Measurements from ENCODE around the gene ATXN7L3. TPM values are rescaled to one million over a fixed set of nuclear protein-coding genes. Genes with fewer than 3 reads are reported as not detected.

ATXN7L3 gene
- total and polyA plus RNA-seq, 2 donors (not counting 3 experiments of a cell fraction or from before 2014, with no cell fraction given) = 61.3 to 82.5 TPM

- Histone ChIP-seq H3K4me2 (ENCODE audit: insufficient read depth, low read length) (no peak overlapping the region), H3K27ac (ENCODE audit: insufficient read depth, low read depth, low read length) (no peak overlapping the region), H2AFZ (ENCODE audit: low read depth, low read length) (no peak overlapping the region), H3K4me1 (ENCODE audit: control insufficient read depth, extremely low read depth, insufficient read depth, low read length) (peaks cover 8% of the 10 kb centered on the region), H3K79me2 (ENCODE audit: control insufficient read depth, insufficient read depth, low read length) (no peaks in the 10 kb centered on the region), H3K27me3 (ENCODE audit: control insufficient read depth in 2 of 2, insufficient read depth in 2 of 2, low read length in 2 of 2) (peaks cover 0 to 2% of the 10 kb centered on the region in 2 experiments), H3K36me3 (ENCODE audit: control insufficient read depth in 2 of 2, extremely low read depth in 1 of 2, insufficient read depth in 2 of 2, low read length in 2 of 2) (no peaks in the 10 kb centered on the region), H3K4me3 (replicated peaks in 1 of 3; ENCODE audit: insufficient read depth in 1 of 3, low read depth in 1 of 3, low read length in 3 of 3) (no peak overlapping the region), H4K20me1 (replicated peaks; ENCODE audit: control insufficient read depth, extremely low read depth, insufficient read depth, low read length) (no peaks in the 10 kb centered on the region), H3K9ac (replicated peaks; ENCODE audit: extremely low read depth, insufficient read depth, low read length) (no peak overlapping the region), H3K9me1 (replicated peaks; ENCODE audit: control insufficient read depth, extremely low read depth, insufficient read depth, low read length) (no peaks in the 10 kb centered on the region), H3K9me3 (replicated peaks; ENCODE audit: control insufficient read depth, insufficient read depth, low read length) (no peaks in the 10 kb centered on the region)
- no TSS peak for BruUV-seq (replicated peaks)
- intact Hi-C loops (cut with micrococcal nuclease) = no loop called here
- TF ChIP-seq GATA2 (IDR thresholded peaks at IDR 0.05; ENCODE audit: insufficient read depth, insufficient read length, low read depth, low read length) = no peak
- no peak for TF ChIP-seq MYC (IDR thresholded peaks at IDR 0.05; ENCODE audit: low read depth, low read length)
- no peak for TF ChIP-seq EZH2 (IDR thresholded peaks at IDR 0.05; ENCODE audit: borderline replicate concordance, low read depth, low read length, severe bottlenecking)
- no peak for TF ChIP-seq JUN (IDR thresholded peaks at IDR 0.05; ENCODE audit: borderline replicate concordance, insufficient read depth, insufficient read length, low read depth)
- no peak for DNase-seq (ENCODE audit: low read depth, low spot score)
- FAIRE-seq = no peak
- CTCF ChIA-PET = interaction anchor here (0.6 to 0.7 kb wide), 2 partner anchors 18 to 38 kb away, joined by 3 read pairs; no protein-coding TSS in a partner anchor
- POLR2A ChIA-PET = no interaction called here
- dilution Hi-C loops (cut with MboI; ENCODE audit: extremely low pct_ligation_motif_present, low sequenced_read_pairs) = no loop called here
These were observed 33.9 kb upstream of the ATXN7L3 start for GRCh38 chr17:44233582-44233981.

GRCh38 chr17:44232061-44232460 is 32.4 kb upstream of the ATXN7L3 start:
- Histone ChIP-seq H3K4me1 (ENCODE audit: control insufficient read depth, extremely low read depth, insufficient read depth, low read length) (peaks cover 8% of the 10 kb centered on the region), H3K27me3 (ENCODE audit: control insufficient read depth in 2 of 2, insufficient read depth in 2 of 2, low read length in 2 of 2) (peaks cover 0 to 2% of the 10 kb centered on the region in 2 experiments), H3K9me3 (replicated peaks; ENCODE audit: control insufficient read depth, insufficient read depth, low read length) (no peaks in the 10 kb centered on the region), H3K9ac (replicated peaks; ENCODE audit: extremely low read depth, insufficient read depth, low read length) (no peak overlapping the region), H3K27ac (ENCODE audit: insufficient read depth, low read depth, low read length) (no peak overlapping the region), H3K4me3 (replicated peaks in 1 of 3; ENCODE audit: insufficient read depth in 1 of 3, low read depth in 1 of 3, low read length in 3 of 3) (no peak overlapping the region), H3K79me2 (ENCODE audit: control insufficient read depth, insufficient read depth, low read length) (no peaks in the 10 kb centered on the region), H3K4me2 (ENCODE audit: insufficient read depth, low read length) (no peak overlapping the region), H3K36me3 (ENCODE audit: control insufficient read depth in 2 of 2, extremely low read depth in 1 of 2, insufficient read depth in 2 of 2, low read length in 2 of 2) (no peaks in the 10 kb centered on the region), H3K9me1 (replicated peaks; ENCODE audit: control insufficient read depth, extremely low read depth, insufficient read depth, low read length) (no peaks in the 10 kb centered on the region), H2AFZ (ENCODE audit: low read depth, low read length) (no peak overlapping the region), H4K20me1 (replicated peaks; ENCODE audit: control insufficient read depth, extremely low read depth, insufficient read depth, low read length) (no peaks in the 10 kb centered on the region)
- intact Hi-C loops (cut with micrococcal nuclease) = no loop called here
- POLR2A ChIA-PET = no interaction called here
- no TSS peak for BruUV-seq (replicated peaks)
- TF ChIP-seq EZH2 (IDR thresholded peaks at IDR 0.05; ENCODE audit: borderline replicate concordance, low read depth, low read length, severe bottlenecking) (no peak), CTCF (IDR thresholded peaks at IDR 0.05; ENCODE audit: extremely low read depth in 1 of 2, insufficient read depth in 1 of 2, low read depth in 1 of 2, low read length in 2 of 2) (no peak), MAX (IDR thresholded peaks at IDR 0.05; ENCODE audit: insufficient read depth, insufficient read length) (no peak), MYC (IDR thresholded peaks at IDR 0.05; ENCODE audit: low read depth, low read length) (no peak), FOS (IDR thresholded peaks at IDR 0.05; ENCODE audit: borderline replicate concordance, insufficient read depth, low read length) (no peak), POLR2A (IDR thresholded peaks at IDR 0.05; ENCODE audit: low read depth, low read length) (no peak), GATA2 (IDR thresholded peaks at IDR 0.05; ENCODE audit: insufficient read depth, insufficient read length, low read depth, low read length) (no peak), POLR2AphosphoS5 (IDR thresholded peaks at IDR 0.05; ENCODE audit: insufficient read depth, low read depth, low read length) (no peak)
- CTCF ChIA-PET = interaction anchor here (0.7 kb wide), 1 partner anchor 306 kb away, joined by 3 read pairs; no protein-coding TSS in a partner anchor
- FAIRE-seq = no peak
- no peak for DNase-seq (ENCODE audit: low read depth, low spot score)
- dilution Hi-C loops (cut with MboI; ENCODE audit: extremely low pct_ligation_motif_present, low sequenced_read_pairs) = no loop called here

Data from endothelial cell of umbilical vein (primary cell).